Measurements from ENCODE around the gene DOCK8.

Gene DOCK8

GRCh38 chr9:512555-513272 lies 298.0 kb downstream of the DOCK8 start:
- DNase-seq, result no peak

Data from activated T-cell treated with anti-CD3 and anti-CD28 coated beads, Interleukin-2, amount 50 U/mL, for 1 hour (primary cell).